Endothelial cell (in vitro differentiated cells): Measurements from ENCODE around the gene TTC7B. TPM values are rescaled to one million over a fixed set of nuclear protein-coding genes. Genes with fewer than 3 reads are reported as not detected.

Source experiments
- DNase-seq: peaks from one replicate; pipeline ENCODE4 v3.0.0; 2021; ENCODE audit warnings: low spot score
- H3K27ac Mint-ChIP-seq: one replicate; pipeline ENCODE4 v1.8.0; 2021; ENCODE audit warnings: mixed read lengths, inconsistent platforms; ENCODE audit not compliant: unreplicated experiment
- H3K27me3 Mint-ChIP-seq: one replicate; pipeline ENCODE4 v1.8.0; 2021; ENCODE audit warnings: mild to moderate bottlenecking, moderate library complexity, mixed read lengths, inconsistent platforms; ENCODE audit not compliant: unreplicated experiment
- H3K36me3 Mint-ChIP-seq: one replicate; pipeline ENCODE4 v1.8.0; 2021; ENCODE audit warnings: mild to moderate bottlenecking, low read depth, mixed read lengths, inconsistent platforms; ENCODE audit not compliant: unreplicated experiment
- H3K4me1 Mint-ChIP-seq: one replicate; pipeline ENCODE4 v1.8.0; 2021; ENCODE audit warnings: mild to moderate bottlenecking, mixed read lengths, inconsistent platforms; ENCODE audit not compliant: unreplicated experiment
- H3K4me3 Mint-ChIP-seq: one replicate; pipeline ENCODE4 v1.8.0; 2021; ENCODE audit warnings: mild to moderate bottlenecking, mixed read lengths, inconsistent platforms; ENCODE audit not compliant: unreplicated experiment
- H3K9me3 Mint-ChIP-seq: one replicate; pipeline ENCODE4 v1.8.0; 2021; ENCODE audit warnings: mixed read lengths, inconsistent platforms; ENCODE audit not compliant: unreplicated experiment
- CTCF ChIP-seq: fragments of 200-600 bp; sonication (generic); IDR thresholded peaks from one replicate; pipeline ENCODE4 v1.5.0; 2021; ENCODE audit warnings: antibody characterized with exemption; ENCODE audit not compliant: unreplicated experiment
- total RNA-seq: library from RNA; stranded (reverse); fragmentation: NEBNext Ultra II Directional; extraction: Animal tissue kit (Norgen Biotek cat#: 25700); gene quantifications from one replicate; pipeline ENCODE4 v1.2.1, GENCODE V29; 2021; ENCODE audit not compliant: unreplicated experiment

TTC7B gene
- total RNA-seq, 1 donor from 2014 or later: 93.5 TPM

- H3K27ac Mint-ChIP-seq: no peak overlapping the region
- TF ChIP-seq CTCF: no peak
- DNase-seq: no peak
- H3K4me1 Mint-ChIP-seq: no peaks in the 10 kb centered on the region
- H3K9me3 Mint-ChIP-seq: no peaks in the 10 kb centered on the region
- H3K27me3 Mint-ChIP-seq: no peaks in the 10 kb centered on the region
- H3K36me3 Mint-ChIP-seq: peaks cover 42% of the 10 kb centered on the region
- H3K4me3 Mint-ChIP-seq: no peak overlapping the region
Measured at GRCh38 chr14:90674716-90675115, 141.5 kb downstream of the TTC7B start.

GRCh38 chr14:90674043-90674670 lies 142.1 kb downstream of the TTC7B start:
- Mint-ChIP-seq H3K36me3 (peaks cover 43% of the 10 kb centered on the region), H3K4me1 (no peaks in the 10 kb centered on the region), H3K4me3 (no peak overlapping the region), H3K9me3 (no peaks in the 10 kb centered on the region), H3K27me3 (no peaks in the 10 kb centered on the region), H3K27ac (no peak overlapping the region)
- no peak for TF ChIP-seq CTCF
- no peak for DNase-seq

GRCh38 chr14:90671382-90672234 lies 144.6 kb downstream of the TTC7B start:
- Mint-ChIP-seq H3K27ac (no peak overlapping the region), H3K4me1 (no peaks in the 10 kb centered on the region), H3K9me3 (no peaks in the 10 kb centered on the region), H3K4me3 (no peak overlapping the region), H3K27me3 (peaks cover 3% of the 10 kb centered on the region), H3K36me3 (peaks cover 51% of the 10 kb centered on the region)
- no peak for DNase-seq
- TF ChIP-seq CTCF: no peak

- Mint-ChIP-seq H3K27me3 (peaks cover 3% of the 10 kb centered on the region), H3K4me3 (peak overlapping the region; percentile 40), H3K4me1 (no peaks in the 10 kb centered on the region), H3K36me3 (peaks cover 42% of the 10 kb centered on the region), H3K27ac (no peak overlapping the region), H3K9me3 (no peaks in the 10 kb centered on the region)
- no peak for TF ChIP-seq CTCF
- DNase-seq: no peak
Measured at GRCh38 chr14:90669731-90670130, 146.5 kb downstream of the TTC7B start.

- Mint-ChIP-seq H3K9me3 (no peaks in the 10 kb centered on the region), H3K36me3 (peaks cover 31% of the 10 kb centered on the region), H3K4me1 (no peaks in the 10 kb centered on the region), H3K4me3 (peak overlapping the region; percentile 43), H3K27ac (no peak overlapping the region), H3K27me3 (peaks cover 4% of the 10 kb centered on the region)
- no peak for DNase-seq
- TF ChIP-seq CTCF: no peak
Measured at GRCh38 chr14:90666571-90666970, 149.7 kb downstream of the TTC7B start.
